GM21717 (cell line): Measurements from ENCODE around the gene SCYGR3.

Experiments used
- ATAC-seq: cut with Tn5 transposase; IDR thresholded peaks from one replicate; pipeline ENCODE4 v1.9.1; 2021; ENCODE audit warnings: mild to moderate bottlenecking, moderate library complexity; ENCODE audit not compliant: unreplicated experiment

SCYGR3 gene, protein sequence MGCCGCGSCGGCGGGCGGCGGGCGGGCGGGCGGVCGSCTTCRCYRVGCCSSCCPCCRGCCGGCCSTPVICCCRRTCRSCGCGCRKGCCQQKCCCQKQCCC

GRCh38 chr2:227614740-227615139 lies at the start of gene SCYGR3:
SCYGR3 (minus strand) TSS chr2:227614840; CDS start chr2:227614840, 0 bp downstream.
- no peak for ATAC-seq

GRCh38 chr2:227661827-227662226 lies 47.2 kb upstream of the SCYGR3 start:
- ATAC-seq = no peak

DNA sequence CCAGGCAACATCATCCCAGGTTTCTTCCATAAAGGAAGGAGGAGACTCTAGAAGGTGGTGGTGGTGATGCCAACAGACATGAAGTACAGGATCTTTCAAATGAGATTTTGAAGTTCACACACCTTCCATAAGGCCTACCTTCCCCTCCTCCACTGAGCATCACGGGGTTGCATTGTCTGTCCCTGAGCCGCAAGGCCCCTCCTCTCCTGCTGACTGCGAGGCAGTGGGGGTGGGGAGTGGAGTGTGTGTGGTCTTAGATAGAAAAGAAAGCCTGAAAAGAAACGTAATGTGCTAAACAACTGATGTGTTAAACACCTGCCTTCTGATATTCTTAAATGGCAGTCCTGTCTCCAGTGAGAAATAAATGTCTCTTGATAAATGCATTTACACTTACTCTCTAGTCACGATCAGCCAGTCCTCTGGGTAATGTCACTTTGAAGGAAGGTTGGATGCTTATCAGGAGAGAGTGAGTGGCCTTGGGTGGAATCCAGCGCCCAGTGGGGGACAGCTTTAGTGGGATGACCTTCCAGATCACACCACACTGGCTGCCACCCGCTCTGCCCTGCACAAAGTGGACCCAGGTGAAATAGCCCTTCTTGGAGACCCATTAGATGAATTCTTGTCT lies 46.5 kb upstream of the SCYGR3 start:
- ATAC-seq = no peak

DNA sequence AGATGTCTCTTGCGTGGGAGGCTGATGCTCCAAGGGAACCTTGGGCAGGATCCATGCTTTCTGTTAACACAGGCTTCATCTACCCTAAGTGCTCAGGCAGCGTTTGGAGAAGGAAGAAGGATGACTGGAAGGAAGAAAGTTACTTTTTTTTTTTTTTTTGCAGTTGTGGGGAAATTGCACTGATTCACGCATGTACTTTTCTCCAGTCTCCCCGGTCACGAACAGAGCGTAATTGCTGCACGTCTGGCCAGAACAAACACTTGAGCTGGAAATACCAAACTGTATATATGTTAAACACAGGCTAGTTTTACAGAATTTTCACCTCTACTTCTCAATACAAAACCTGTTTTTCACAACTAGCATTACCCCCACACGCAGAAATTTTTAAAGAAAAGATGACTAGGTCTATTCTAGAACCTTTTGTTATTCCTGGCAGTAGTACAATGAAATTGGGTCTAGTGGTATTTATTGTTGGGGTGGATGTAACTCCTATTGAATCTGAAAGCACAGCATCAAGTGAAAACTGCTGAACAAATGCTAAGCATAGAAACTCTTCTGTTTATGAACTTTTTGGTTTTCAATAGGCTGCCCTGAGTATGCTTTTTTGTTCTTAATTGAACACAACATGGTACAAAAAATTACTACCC lies 42.7 kb upstream of the SCYGR3 start:
- ATAC-seq = no peak

- no peak for ATAC-seq
Observed at GRCh38 chr2:227655454-227655853, 40.8 kb upstream of the SCYGR3 start.

- no peak for ATAC-seq
Observed at GRCh38 chr2:227654426-227654825, 39.8 kb upstream of the SCYGR3 start.

- no peak for ATAC-seq
Observed at GRCh38 chr2:227653419-227653818, 38.8 kb upstream of the SCYGR3 start.

GRCh38 chr2:227643990-227644551 lies 29.4 kb upstream of the SCYGR3 start:
- no peak for ATAC-seq

DNA sequence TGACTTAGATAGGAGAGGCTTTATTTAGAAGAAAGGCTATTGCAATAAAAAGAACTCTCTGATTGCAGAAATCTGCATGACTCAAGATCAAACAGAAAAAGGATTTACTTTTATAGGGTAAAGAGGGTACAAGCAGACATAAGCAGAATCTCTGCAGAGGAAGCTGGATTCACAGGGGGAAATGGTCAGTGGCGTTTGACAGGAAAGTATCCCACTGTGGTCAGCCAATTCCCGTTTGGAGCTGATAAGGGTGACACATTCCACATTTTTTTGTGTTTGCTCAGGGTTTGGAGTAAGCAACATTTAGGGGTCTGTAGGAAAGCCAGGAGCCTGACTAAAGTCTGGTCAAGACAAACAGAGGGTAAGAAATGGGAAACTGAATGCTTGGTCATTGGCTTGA lies 28.0 kb upstream of the SCYGR3 start:
- no peak for ATAC-seq

DNA sequence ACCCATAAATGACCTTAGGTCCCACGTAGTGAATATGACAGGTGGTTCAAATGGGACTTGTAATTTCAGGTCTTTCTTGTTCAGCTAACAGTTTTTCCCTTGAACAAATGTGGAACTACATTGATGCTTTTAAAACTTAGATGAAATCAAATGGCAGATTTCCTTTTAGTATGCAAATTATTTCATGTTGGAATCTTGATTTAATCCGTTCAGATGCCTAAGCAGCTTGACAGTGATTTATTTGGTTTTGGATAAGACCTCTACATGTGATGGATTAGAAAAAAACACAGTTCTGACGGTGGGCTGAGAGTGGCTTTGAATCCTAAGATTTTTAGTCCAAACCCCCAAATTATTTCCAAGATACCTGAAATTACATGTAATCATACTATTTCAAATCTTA lies 19.6 kb upstream of the SCYGR3 start:
- ATAC-seq = no peak

DNA sequence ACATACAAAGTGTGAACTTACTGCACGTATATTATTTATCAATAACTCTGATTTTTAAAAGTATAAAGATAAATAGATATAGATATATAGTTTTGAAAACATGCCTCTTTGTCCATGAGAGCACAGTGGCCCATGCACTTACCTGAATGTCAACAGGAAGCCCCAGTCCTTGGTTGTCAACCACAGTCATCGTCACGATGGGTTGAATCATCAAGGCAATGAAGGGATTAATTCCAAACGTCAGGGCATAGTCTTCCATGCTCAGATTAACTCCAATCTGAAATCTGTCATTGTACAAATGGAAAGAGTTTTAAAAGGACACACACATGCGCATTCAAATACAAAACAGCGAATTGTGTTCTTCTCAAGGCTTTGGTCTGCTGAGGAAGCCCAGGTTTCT lies 18.2 kb upstream of the SCYGR3 start:
- no peak for ATAC-seq

DNA sequence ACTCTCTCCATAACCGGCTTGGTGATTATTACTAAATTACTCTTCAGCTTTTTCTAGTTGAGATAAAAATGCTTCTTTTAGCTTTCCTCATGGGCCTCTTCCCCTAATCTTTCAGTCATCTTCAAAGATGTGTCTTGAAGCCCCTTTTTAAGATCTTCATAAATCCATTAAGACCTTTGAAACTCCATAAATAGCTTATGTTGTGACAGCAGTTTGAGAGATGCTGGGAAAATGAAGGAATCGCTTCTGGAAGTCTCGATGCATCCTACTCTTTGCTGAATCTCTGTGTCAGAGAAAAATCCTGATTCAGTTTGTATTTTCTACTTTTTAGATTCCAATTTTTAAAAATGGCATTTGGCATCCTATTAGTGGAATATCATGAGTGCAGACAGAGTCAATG lies 15.7 kb upstream of the SCYGR3 start:
- ATAC-seq = no peak

DNA sequence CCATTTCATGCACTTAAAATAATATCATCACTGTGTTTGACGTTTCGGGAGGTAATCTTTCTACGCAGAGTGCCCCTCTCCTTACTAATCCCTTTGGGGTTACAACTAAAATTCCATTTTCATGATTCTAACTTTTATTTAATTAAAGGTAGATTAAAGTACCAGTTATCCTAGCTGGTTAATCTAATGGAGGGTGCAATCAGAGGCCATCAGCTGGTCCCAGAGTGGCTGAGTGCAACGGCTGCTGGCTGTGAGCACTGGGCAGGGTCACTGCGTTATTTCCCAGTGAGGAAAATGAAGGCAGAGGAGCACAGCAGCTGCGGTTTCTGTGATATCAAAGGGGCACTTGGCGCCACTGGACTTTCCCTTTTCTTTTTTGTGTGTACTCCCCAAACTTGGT lies 14.8 kb upstream of the SCYGR3 start:
- no peak for ATAC-seq

GRCh38 chr2:227627769-227628168 lies 13.1 kb upstream of the SCYGR3 start:
- ATAC-seq = peak; percentile 93

DNA sequence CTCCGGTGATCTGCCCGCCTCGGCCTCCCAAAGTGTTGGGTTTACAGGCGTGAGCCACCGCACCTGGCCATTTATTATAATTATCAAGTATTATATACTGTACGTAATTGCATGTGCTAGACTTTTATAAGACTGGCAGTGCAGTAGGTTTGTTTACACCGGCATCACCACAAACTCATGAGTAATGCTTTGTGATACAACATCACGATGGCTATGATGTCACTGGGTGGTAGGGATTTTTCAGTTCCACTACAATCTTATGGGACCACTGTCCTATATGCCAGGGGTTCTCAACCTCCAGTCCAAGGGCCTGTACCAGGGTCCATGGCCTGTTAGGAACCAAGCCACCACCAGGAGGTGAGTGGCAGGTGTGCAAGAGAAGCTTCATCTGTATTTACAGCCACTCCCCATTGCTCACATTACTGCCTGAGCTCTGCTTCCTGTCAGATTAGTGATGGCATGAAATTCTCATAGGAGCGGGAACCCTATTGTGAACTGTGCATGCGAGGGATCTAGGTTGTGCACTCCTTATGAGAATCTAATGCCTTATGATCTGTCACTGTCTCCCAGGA lies 12.0 kb upstream of the SCYGR3 start:
- no peak for ATAC-seq

DNA sequence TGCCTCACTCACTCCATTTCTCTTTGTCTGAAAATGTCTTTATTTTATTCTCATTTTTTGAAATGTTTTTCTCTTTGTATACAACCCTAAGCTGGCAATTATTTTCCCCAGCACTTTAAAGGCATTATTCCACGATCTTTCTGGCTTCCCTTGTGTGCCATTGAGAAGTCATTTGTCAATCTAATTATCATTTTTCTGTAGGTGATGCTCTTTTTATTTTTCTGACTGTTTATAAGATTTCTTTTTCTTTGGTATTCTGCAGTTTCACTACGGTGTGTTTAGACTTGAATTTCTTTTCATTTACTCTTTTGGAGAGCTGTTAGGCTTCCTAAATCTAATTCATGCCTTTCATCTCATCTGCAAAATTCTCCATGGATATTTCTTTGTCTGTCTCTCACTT lies 10.8 kb upstream of the SCYGR3 start:
- ATAC-seq = no peak

DNA sequence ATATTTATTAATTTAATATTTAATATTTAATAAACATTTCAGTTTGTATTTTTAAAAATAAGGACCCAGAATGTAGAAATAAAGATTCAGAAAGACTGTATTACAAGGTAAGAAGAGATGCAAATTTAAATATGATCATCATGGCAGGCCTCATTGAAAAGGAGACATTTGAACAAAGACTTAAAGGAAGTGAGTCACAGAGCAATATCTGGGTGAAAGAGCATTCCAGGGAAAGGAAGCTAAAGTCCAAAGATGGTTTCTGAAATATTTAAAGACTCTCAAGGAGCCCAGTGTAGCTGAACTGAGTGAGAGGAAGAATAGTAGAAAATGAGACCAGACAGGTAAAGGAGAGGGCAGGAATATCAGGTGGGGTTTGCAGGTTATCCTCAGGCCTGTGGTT lies 8.6 kb upstream of the SCYGR3 start:
- no peak for ATAC-seq

DNA sequence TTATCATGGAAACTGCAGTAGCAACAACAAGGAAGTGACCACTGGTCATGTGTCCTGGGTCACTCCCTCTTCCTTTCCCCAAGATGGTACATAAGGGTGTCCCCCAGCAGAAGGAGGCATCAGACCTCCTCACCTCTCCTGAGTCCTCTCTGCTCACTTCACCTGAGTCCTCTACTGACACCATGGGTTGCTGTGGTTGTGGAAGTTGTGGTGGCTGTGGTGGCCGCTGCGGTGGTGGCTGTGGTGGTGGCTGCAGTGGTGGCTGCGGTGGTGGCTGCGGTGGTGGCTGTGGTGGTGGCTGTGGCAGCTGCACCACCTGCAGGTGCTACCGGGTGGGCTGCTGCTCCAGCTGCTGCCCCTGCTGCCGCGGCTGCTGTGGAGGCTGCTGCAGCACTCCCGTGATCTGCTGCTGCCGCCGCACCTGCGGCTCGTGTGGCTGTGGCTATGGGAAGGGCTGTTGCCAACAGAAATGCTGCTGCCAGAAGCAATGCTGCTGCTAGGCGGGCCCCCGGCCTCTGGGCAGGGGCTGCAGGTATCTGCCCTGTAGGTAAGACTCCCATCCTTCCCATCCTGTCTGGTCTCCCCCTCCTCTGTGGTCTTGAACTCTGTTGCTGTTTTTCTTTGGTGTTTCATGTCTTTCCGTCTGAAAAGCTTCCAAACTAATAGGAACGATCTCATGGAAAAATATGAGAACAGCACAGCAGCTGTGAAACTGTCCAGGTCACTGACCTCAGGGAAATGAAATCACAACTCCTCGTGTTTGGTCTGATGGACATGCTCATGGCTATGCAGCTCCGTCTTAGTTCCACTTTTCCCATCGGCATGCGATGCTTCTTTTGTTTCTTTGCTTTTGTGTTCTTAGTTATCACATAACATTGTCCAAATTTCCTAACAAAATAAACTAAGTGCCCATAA lies 2.9 kb upstream of the SCYGR3 start, which contains the start of gene SCYGR4:
Gene SCYGR4, plus strand, starts transcription at position 183 of the 915 bp plus-strand sequence. Its CDS starts 0 bp downstream, at position 183.
- no peak for ATAC-seq

GRCh38 chr2:227616631-227617030 lies 2.0 kb upstream of the SCYGR3 start:
- no peak for ATAC-seq

DNA sequence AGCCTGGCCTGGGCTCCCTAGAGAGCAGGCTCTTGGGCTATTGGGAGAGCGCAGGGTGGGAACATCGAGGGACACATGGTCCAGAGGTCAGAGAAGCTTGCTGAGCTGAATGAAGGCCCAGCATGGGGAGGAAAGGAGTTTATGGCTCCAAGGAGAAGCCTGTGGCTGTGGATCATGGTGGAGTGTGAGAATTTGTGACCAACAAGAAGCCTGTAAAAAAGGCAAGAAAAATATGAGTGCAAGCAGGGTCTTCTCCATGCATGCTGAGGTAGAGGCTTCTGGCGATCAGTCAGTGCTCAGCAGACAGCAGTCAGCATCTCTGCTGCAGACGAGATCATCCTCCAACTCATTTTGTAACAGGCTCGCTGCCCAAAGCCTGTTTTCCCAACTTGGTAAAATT lies 1.3 kb upstream of the SCYGR3 start:
- ATAC-seq = no peak

- ATAC-seq = no peak
Observed at GRCh38 chr2:227615181-227615580, 541 bp upstream of the SCYGR3 start.
